Neural cell (in vitro differentiated cells): ENCODE data around the gene SMARCA4.

Experiments used
- CTCF ChIP-seq: fragments of 450-650 bp; IDR thresholded peaks from 2 replicates; pipeline ENCODE4 v1.5.1; 2014; ENCODE audit warnings: antibody characterized with exemption, mild to moderate bottlenecking, moderate library complexity; ENCODE audit not compliant: poor library complexity, severe bottlenecking
- EP300 ChIP-seq: fragments of 450-650 bp; conservative IDR thresholded peaks from 2 replicates; pipeline ENCODE4 v1.6.1; 2014; ENCODE audit warnings: antibody characterized with exemption, mild to moderate bottlenecking, moderate library complexity; ENCODE audit not compliant: poor library complexity, severe bottlenecking
- EZH2 ChIP-seq: fragments of 200-600, 300-800 bp; shearing (Covaris generic), sonication (generic); IDR thresholded peaks from 2 replicates; pipeline ENCODE4 v1.6.1; 2014; ENCODE audit warnings: antibody characterized with exemption, low read length, borderline replicate concordance, mild to moderate bottlenecking; ENCODE audit not compliant: insufficient read depth, poor library complexity, severe bottlenecking
- MXI1 ChIP-seq: fragments of 450-650 bp; conservative IDR thresholded peaks from 2 replicates; pipeline ENCODE4 v1.6.1; 2014; ENCODE audit warnings: antibody characterized with exemption, mild to moderate bottlenecking; ENCODE audit not compliant: poor library complexity, severe bottlenecking
- POLR2AphosphoS5 ChIP-seq: IDR thresholded peaks from 2 replicates; pipeline ENCODE4 v1.6.1; 2012
- RAD21 ChIP-seq: fragments of 450-650 bp; conservative IDR thresholded peaks from 2 replicates; pipeline ENCODE4 v1.6.1; 2014; ENCODE audit warnings: antibody characterized with exemption, mild to moderate bottlenecking, moderate library complexity
- REST ChIP-seq: IDR thresholded peaks from 2 replicates; pipeline ENCODE4 v1.6.1; 2012; ENCODE audit warnings: borderline replicate concordance
- SMC3 ChIP-seq: fragments of 450-650 bp; conservative IDR thresholded peaks from 2 replicates; pipeline ENCODE4 v1.6.1; 2014; ENCODE audit warnings: antibody characterized with exemption, mild to moderate bottlenecking, moderate library complexity; ENCODE audit not compliant: poor library complexity
- TAF1 ChIP-seq: IDR thresholded peaks from 2 replicates; pipeline ENCODE4 v1.6.1; 2012; ENCODE audit warnings: low read depth

GRCh38 chr19:10916602-10917001 is 44.2 kb upstream of the SMARCA4 start:
- TF ChIP-seq REST, result no peak
- no peak for TF ChIP-seq EZH2
- no peak for TF ChIP-seq MXI1
- TF ChIP-seq CTCF, result no peak
- TF ChIP-seq EP300, result no peak
- no peak for TF ChIP-seq TAF1
- TF ChIP-seq RAD21, result no peak
- no peak for TF ChIP-seq POLR2AphosphoS5
- no peak for TF ChIP-seq SMC3
